Adipocyte (in vitro differentiated cells): Measurements from ENCODE around the gene PLCB2.
A peak's percentile ranks its signal among the peaks of the same experiment; 100 is the strongest.

Source experiments
- DNase-seq: peaks from one replicate; pipeline ENCODE4 v3.0.0-alpha.2; 2015; ENCODE audit warnings: low read depth
- H3K27me3 ChIP-seq: replicated peaks from 2 replicates; pipeline ENCODE4 v1.7.0; 2013; ENCODE audit warnings: mild to moderate bottlenecking, low read length, moderate library complexity; ENCODE audit not compliant: control insufficient read depth, insufficient read depth
- H3K36me3 ChIP-seq: 2 replicates; pipeline ENCODE4 v1.7.0; 2013; ENCODE audit warnings: low read length, mild to moderate bottlenecking, moderate library complexity; ENCODE audit not compliant: control insufficient read depth, insufficient read depth, severe bottlenecking
- H3K4me1 ChIP-seq: 2 replicates; pipeline ENCODE4 v1.7.0; 2013; ENCODE audit warnings: mild to moderate bottlenecking, low read length, moderate library complexity; ENCODE audit not compliant: control insufficient read depth, insufficient read depth
- H3K4me3 ChIP-seq: 2 replicates; pipeline ENCODE4 v1.7.0; 2013; ENCODE audit warnings: mild to moderate bottlenecking, low read length, moderate library complexity
- H3K9ac ChIP-seq: 2 replicates; pipeline ENCODE4 v1.7.0; 2013; ENCODE audit warnings: mild to moderate bottlenecking, low read length, moderate library complexity
- H3K9me3 ChIP-seq: 2 replicates; pipeline ENCODE4 v1.7.0; 2013; ENCODE audit warnings: mild to moderate bottlenecking, low read length, moderate library complexity; ENCODE audit not compliant: control insufficient read depth

Gene PLCB2

GRCh38 chr15:40281057-40281800, 26.5 kb downstream of the PLCB2 start:
- Histone ChIP-seq H3K27me3 (peaks cover 44% of the 10 kb centered on the region), H3K36me3 (no peaks in the 10 kb centered on the region), H3K9me3 (no peaks in the 10 kb centered on the region), H3K4me1 (peaks cover 17% of the 10 kb centered on the region), H3K4me3 (no peak overlapping the region), H3K9ac (no peak overlapping the region)
- no peak for DNase-seq

- DNase-seq, result no peak
- peaks cover 12% of the 10 kb centered on the region for H3K4me1 ChIP-seq
- no peak overlapping the region for H3K4me3 ChIP-seq
- H3K9me3 ChIP-seq, result no peaks in the 10 kb centered on the region
- no peaks in the 10 kb centered on the region for H3K36me3 ChIP-seq
- peaks cover 44% of the 10 kb centered on the region for H3K27me3 ChIP-seq
- H3K9ac ChIP-seq, result no peak overlapping the region
These were observed 27.3 kb downstream of the PLCB2 start for GRCh38 chr15:40280260-40281056.

GRCh38 chr15:40279437-40280141, 28.1 kb downstream of the PLCB2 start:
- peak; percentile 83 for DNase-seq
- no peak overlapping the region for H3K9ac ChIP-seq
- peaks cover 44% of the 10 kb centered on the region for H3K27me3 ChIP-seq
- H3K4me1 ChIP-seq, result peaks cover 6% of the 10 kb centered on the region
- no peaks in the 10 kb centered on the region for H3K9me3 ChIP-seq
- H3K36me3 ChIP-seq, result no peaks in the 10 kb centered on the region
- no peak overlapping the region for H3K4me3 ChIP-seq

- H3K4me3 ChIP-seq, result no peak overlapping the region
- no peak for DNase-seq
- H3K9me3 ChIP-seq, result no peaks in the 10 kb centered on the region
- no peaks in the 10 kb centered on the region for H3K36me3 ChIP-seq
- peaks cover 44% of the 10 kb centered on the region for H3K27me3 ChIP-seq
- no peak overlapping the region for H3K9ac ChIP-seq
- H3K4me1 ChIP-seq, result peaks cover 6% of the 10 kb centered on the region
These were observed 29.7 kb downstream of the PLCB2 start for GRCh38 chr15:40278026-40278425.

- H3K27me3 ChIP-seq, result peaks cover 44% of the 10 kb centered on the region
- no peak for DNase-seq
These were observed 30.3 kb downstream of the PLCB2 start for GRCh38 chr15:40277471-40277870.

GRCh38 chr15:40276927-40277326, 30.8 kb downstream of the PLCB2 start:
- H3K9me3 ChIP-seq, result no peaks in the 10 kb centered on the region
- peaks cover 2% of the 10 kb centered on the region for H3K4me1 ChIP-seq
- H3K4me3 ChIP-seq, result no peak overlapping the region
- peaks cover 44% of the 10 kb centered on the region for H3K27me3 ChIP-seq
- no peak for DNase-seq
- no peaks in the 10 kb centered on the region for H3K36me3 ChIP-seq
- H3K9ac ChIP-seq, result no peak overlapping the region

More at GRCh38 chr15:40277471-40277870, 30.3 kb downstream of the PLCB2 start:
- no peaks in the 10 kb centered on the region for H3K36me3 ChIP-seq
- H3K4me1 ChIP-seq, result peaks cover 6% of the 10 kb centered on the region
- no peak overlapping the region for H3K4me3 ChIP-seq
- H3K9ac ChIP-seq, result no peak overlapping the region
- no peaks in the 10 kb centered on the region for H3K9me3 ChIP-seq

GRCh38 chr15:40275954-40276353, 31.8 kb downstream of the PLCB2 start:
- no peak overlapping the region for H3K4me3 ChIP-seq
- H3K27me3 ChIP-seq, result peaks cover 39% of the 10 kb centered on the region
- no peak for DNase-seq
- no peaks in the 10 kb centered on the region for H3K36me3 ChIP-seq
- H3K9me3 ChIP-seq, result no peaks in the 10 kb centered on the region
- H3K9ac ChIP-seq, result no peak overlapping the region
- peaks cover 2% of the 10 kb centered on the region for H3K4me1 ChIP-seq

GRCh38 chr15:40275523-40275922, 32.2 kb downstream of the PLCB2 start:
- no peaks in the 10 kb centered on the region for H3K36me3 ChIP-seq
- peaks cover 2% of the 10 kb centered on the region for H3K4me1 ChIP-seq
- H3K4me3 ChIP-seq, result no peak overlapping the region
- H3K27me3 ChIP-seq, result peaks cover 34% of the 10 kb centered on the region
- no peak for DNase-seq
- H3K9me3 ChIP-seq, result no peaks in the 10 kb centered on the region
- no peak overlapping the region for H3K9ac ChIP-seq

GRCh38 chr15:40274350-40275274, 33.1 kb downstream of the PLCB2 start:
- Histone ChIP-seq H3K4me3 (no peak overlapping the region), H3K4me1 (peaks cover 2% of the 10 kb centered on the region), H3K9ac (no peak overlapping the region), H3K27me3 (peaks cover 27% of the 10 kb centered on the region), H3K9me3 (no peaks in the 10 kb centered on the region), H3K36me3 (no peaks in the 10 kb centered on the region)
- DNase-seq, result peak; percentile 95

GRCh38 chr15:40273428-40273827, 34.3 kb downstream of the PLCB2 start:
- H3K4me3 ChIP-seq, result no peak overlapping the region
- no peaks in the 10 kb centered on the region for H3K4me1 ChIP-seq
- H3K36me3 ChIP-seq, result no peaks in the 10 kb centered on the region
- no peak for DNase-seq
- H3K27me3 ChIP-seq, result peaks cover 19% of the 10 kb centered on the region
- no peaks in the 10 kb centered on the region for H3K9me3 ChIP-seq
- no peak overlapping the region for H3K9ac ChIP-seq
